Skeletal muscle satellite cell (primary cell): Measurements from ENCODE around the gene ANKRD10.

Source experiments
- H3K27me3 ChIP-seq: 2 replicates; pipeline ENCODE4 v1.7.0; 2013; ENCODE audit warnings: low read length; ENCODE audit not compliant: control insufficient read depth, insufficient read depth
- H3K36me3 ChIP-seq: 2 replicates; pipeline ENCODE4 v1.7.0; 2013; ENCODE audit warnings: mild to moderate bottlenecking, control low read depth, low read length; ENCODE audit not compliant: insufficient read depth
- H3K4me1 ChIP-seq: 2 replicates; pipeline ENCODE4 v1.7.0; 2013; ENCODE audit warnings: low read length; ENCODE audit not compliant: control insufficient read depth, insufficient read depth
- H3K4me2 ChIP-seq: 2 replicates; pipeline ENCODE4 v1.7.0; 2013; ENCODE audit warnings: mild to moderate bottlenecking, low read length
- H3K4me3 ChIP-seq: 2 replicates; pipeline ENCODE4 v1.7.0; 2013; ENCODE audit warnings: low read length
- H3K9ac ChIP-seq: 2 replicates; pipeline ENCODE4 v1.7.0; 2013; ENCODE audit warnings: mild to moderate bottlenecking, low read depth, low read length, moderate library complexity
- H3K9me3 ChIP-seq: replicated peaks from 2 replicates; pipeline ENCODE4 v1.7.0; 2013; ENCODE audit warnings: mild to moderate bottlenecking, control low read depth, low read length

The ANKRD10 gene

GRCh38 chr13:110888390-110888789 lies 26.5 kb downstream of the ANKRD10 start:
- Histone ChIP-seq H3K4me1 (no peaks in the 10 kb centered on the region), H3K9ac (no peak overlapping the region), H3K4me3 (no peak overlapping the region), H3K9me3 (no peaks in the 10 kb centered on the region), H3K36me3 (peaks cover 8% of the 10 kb centered on the region), H3K4me2 (no peak overlapping the region), H3K27me3 (no peaks in the 10 kb centered on the region)

GRCh38 chr13:110887597-110888333 lies 27.1 kb downstream of the ANKRD10 start:
- Histone ChIP-seq H3K4me1 (no peaks in the 10 kb centered on the region), H3K9me3 (no peaks in the 10 kb centered on the region), H3K9ac (no peak overlapping the region), H3K36me3 (peaks cover 3% of the 10 kb centered on the region), H3K27me3 (no peaks in the 10 kb centered on the region), H3K4me3 (no peak overlapping the region), H3K4me2 (no peak overlapping the region)

- Histone ChIP-seq H3K4me3 (no peak overlapping the region), H3K9ac (no peak overlapping the region), H3K4me2 (no peak overlapping the region), H3K9me3 (no peaks in the 10 kb centered on the region), H3K4me1 (no peaks in the 10 kb centered on the region), H3K27me3 (no peaks in the 10 kb centered on the region), H3K36me3 (no peaks in the 10 kb centered on the region)
Measured at GRCh38 chr13:110886870-110887596, 27.8 kb downstream of the ANKRD10 start.

- no peak overlapping the region for H3K9ac ChIP-seq
- no peaks in the 10 kb centered on the region for H3K4me1 ChIP-seq
- no peak overlapping the region for H3K4me3 ChIP-seq
- no peaks in the 10 kb centered on the region for H3K27me3 ChIP-seq
- H3K4me2 ChIP-seq, result no peak overlapping the region
- no peaks in the 10 kb centered on the region for H3K9me3 ChIP-seq
- H3K36me3 ChIP-seq, result no peaks in the 10 kb centered on the region
Measured at GRCh38 chr13:110885966-110886869, 28.7 kb downstream of the ANKRD10 start.

- Histone ChIP-seq H3K4me3 (no peak overlapping the region), H3K36me3 (no peaks in the 10 kb centered on the region), H3K4me1 (no peaks in the 10 kb centered on the region), H3K4me2 (no peak overlapping the region), H3K9ac (no peak overlapping the region), H3K27me3 (no peaks in the 10 kb centered on the region), H3K9me3 (no peaks in the 10 kb centered on the region)
Measured at GRCh38 chr13:110885516-110885915, 29.4 kb downstream of the ANKRD10 start.

- H3K4me2 ChIP-seq, result no peak overlapping the region
- no peaks in the 10 kb centered on the region for H3K9me3 ChIP-seq
- H3K4me3 ChIP-seq, result no peak overlapping the region
- no peak overlapping the region for H3K9ac ChIP-seq
- H3K36me3 ChIP-seq, result no peaks in the 10 kb centered on the region
- H3K4me1 ChIP-seq, result no peaks in the 10 kb centered on the region
- H3K27me3 ChIP-seq, result no peaks in the 10 kb centered on the region
Measured at GRCh38 chr13:110884517-110884916, 30.4 kb downstream of the ANKRD10 start.

GRCh38 chr13:110883542-110883941 lies 31.3 kb downstream of the ANKRD10 start:
- Histone ChIP-seq H3K4me2 (no peak overlapping the region), H3K27me3 (no peaks in the 10 kb centered on the region), H3K36me3 (no peaks in the 10 kb centered on the region), H3K4me3 (no peak overlapping the region), H3K9me3 (no peaks in the 10 kb centered on the region), H3K9ac (no peak overlapping the region), H3K4me1 (no peaks in the 10 kb centered on the region)

GRCh38 chr13:110882972-110883371 lies 31.9 kb downstream of the ANKRD10 start:
- Histone ChIP-seq H3K4me3 (no peak overlapping the region), H3K4me1 (no peaks in the 10 kb centered on the region), H3K9me3 (no peaks in the 10 kb centered on the region), H3K27me3 (no peaks in the 10 kb centered on the region), H3K36me3 (no peaks in the 10 kb centered on the region), H3K4me2 (no peak overlapping the region), H3K9ac (no peak overlapping the region)

GRCh38 chr13:110881839-110882627 lies 32.8 kb downstream of the ANKRD10 start:
- no peaks in the 10 kb centered on the region for H3K27me3 ChIP-seq
- H3K4me1 ChIP-seq, result no peaks in the 10 kb centered on the region

GRCh38 chr13:110880627-110881026 lies 34.2 kb downstream of the ANKRD10 start:
- no peaks in the 10 kb centered on the region for H3K9me3 ChIP-seq
- H3K4me2 ChIP-seq, result no peak overlapping the region
- no peak overlapping the region for H3K4me3 ChIP-seq
- H3K36me3 ChIP-seq, result no peaks in the 10 kb centered on the region
- H3K4me1 ChIP-seq, result no peaks in the 10 kb centered on the region
- H3K27me3 ChIP-seq, result no peaks in the 10 kb centered on the region
- no peak overlapping the region for H3K9ac ChIP-seq

More at GRCh38 chr13:110881839-110882627, 32.8 kb downstream of the ANKRD10 start:
- Histone ChIP-seq H3K4me3 (no peak overlapping the region), H3K9ac (no peak overlapping the region), H3K4me2 (no peak overlapping the region), H3K36me3 (no peaks in the 10 kb centered on the region), H3K9me3 (no peaks in the 10 kb centered on the region)

GRCh38 chr13:110879482-110879881 lies 35.4 kb downstream of the ANKRD10 start:
- Histone ChIP-seq H3K4me1 (peaks cover 6% of the 10 kb centered on the region), H3K4me2 (no peak overlapping the region), H3K4me3 (no peak overlapping the region), H3K36me3 (no peaks in the 10 kb centered on the region), H3K27me3 (no peaks in the 10 kb centered on the region), H3K9ac (no peak overlapping the region), H3K9me3 (no peaks in the 10 kb centered on the region)
